ENCODE measurements around the gene DAND5.

DAND5 gene

DNA sequence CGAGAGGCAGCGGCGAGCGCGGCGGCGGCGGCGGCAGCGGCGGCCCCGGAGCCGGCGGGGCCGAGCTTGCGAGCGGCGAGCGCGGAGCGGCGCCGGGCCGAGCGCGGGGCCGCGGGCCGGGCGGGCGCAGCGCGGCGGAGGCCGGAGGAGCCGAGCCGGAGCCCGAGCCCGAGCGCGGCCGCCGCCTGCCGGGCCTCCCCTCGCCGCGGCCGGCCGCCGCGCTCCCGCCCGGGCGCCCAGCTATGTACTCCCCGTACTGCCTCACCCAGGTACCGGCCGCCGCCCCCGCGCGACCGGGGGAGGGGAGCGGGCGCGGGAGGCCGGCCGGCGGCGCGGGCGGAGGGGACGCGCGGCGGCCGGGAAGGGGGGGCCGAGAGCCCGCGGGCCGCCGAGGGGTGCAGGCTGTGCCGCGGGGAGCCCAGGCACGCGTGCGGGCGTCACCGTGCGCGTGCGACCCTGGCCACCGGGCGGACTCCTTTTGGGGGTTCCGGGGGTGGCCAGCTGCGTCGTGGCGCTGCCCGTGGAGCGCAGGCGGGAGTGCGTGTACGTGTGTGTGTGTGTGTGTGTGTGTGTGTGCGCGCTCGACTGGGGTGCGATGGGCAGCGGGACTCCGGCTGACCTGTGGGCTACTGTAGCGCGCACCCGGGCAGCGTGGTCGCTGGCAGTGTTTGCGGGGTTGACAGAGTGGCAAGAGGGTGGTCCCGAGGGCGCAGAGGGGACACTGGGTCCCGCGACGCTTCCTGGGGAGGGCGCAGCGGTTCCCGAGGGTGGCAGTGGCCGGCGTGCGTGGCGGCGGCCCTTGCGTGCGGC is 26.4 kb downstream of the DAND5 start:
- no peak for DNase-seq

DNA sequence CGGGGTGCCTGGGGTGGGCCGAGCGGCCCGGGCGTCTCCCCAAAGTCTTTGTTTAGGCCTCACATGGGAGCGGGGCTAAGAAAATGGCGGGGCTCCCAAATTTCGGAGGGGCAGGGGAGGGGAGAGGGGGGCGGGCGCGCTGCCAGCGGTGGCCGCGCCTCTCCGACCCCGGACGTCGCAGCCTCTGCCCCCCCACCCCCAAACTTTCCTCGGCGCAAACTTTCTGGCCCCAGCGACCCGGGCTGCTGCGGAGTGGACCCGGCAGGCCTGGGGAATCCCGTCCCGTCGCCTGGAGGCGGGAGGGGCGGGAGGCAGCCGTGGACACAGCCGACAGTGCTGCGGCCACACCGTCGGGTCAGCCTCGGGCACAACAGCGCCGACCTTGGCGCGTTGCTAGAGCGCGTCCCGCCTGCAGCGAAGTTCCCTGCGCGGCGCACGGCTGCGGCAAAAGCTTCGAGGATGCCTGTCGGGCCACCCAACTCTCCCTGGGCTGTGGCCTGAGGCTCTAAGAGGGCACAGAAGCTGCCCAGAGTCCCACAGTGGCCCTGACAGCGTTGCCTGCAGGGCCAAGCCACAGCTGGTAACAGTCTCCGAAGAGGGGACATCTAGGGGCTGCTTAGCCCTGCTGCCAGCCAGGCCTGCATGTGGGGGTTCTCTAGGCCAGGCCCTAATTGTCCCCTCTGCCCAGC is 27.2 kb downstream of the DAND5 start:
- DNase-seq: no peak

DNA sequence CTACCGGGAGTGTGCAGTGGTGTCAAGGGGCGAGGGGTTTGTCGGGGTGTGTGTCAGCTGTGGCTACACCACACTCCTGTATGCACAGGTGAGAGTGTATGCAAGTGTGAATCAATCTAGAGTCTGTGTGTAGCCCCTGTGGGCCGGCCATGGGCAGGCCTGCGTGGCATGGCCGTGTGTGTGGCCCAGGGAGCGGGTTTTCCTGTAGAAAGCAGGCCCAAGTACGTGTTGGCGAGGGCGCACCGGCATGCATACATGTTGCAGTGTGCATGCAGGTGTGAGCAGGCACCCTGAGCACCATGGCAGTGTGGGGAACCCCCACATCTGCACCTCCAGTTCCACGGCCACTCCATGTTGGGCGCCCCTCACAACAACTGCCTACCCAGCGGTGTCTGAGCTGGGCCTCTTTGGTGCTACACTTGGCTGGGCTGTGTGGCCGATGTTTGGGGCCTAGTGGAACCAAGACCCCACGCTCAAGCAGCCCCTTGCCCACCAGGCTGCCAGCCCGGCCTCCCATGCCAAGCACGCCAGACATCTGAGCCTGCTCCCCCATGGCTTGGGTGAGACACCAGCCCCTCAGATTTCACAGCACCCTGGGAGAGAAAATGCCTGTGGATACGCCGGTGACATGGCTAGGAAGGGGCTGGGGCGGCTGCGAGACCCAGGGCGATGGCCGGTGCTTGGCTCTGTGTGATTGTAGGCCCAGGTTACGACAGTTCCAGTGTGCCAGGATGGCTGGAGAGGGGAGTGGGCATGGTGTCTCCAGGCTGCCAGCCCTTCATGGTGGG is 28.0 kb downstream of the DAND5 start:
- DNase-seq: no peak

DNA sequence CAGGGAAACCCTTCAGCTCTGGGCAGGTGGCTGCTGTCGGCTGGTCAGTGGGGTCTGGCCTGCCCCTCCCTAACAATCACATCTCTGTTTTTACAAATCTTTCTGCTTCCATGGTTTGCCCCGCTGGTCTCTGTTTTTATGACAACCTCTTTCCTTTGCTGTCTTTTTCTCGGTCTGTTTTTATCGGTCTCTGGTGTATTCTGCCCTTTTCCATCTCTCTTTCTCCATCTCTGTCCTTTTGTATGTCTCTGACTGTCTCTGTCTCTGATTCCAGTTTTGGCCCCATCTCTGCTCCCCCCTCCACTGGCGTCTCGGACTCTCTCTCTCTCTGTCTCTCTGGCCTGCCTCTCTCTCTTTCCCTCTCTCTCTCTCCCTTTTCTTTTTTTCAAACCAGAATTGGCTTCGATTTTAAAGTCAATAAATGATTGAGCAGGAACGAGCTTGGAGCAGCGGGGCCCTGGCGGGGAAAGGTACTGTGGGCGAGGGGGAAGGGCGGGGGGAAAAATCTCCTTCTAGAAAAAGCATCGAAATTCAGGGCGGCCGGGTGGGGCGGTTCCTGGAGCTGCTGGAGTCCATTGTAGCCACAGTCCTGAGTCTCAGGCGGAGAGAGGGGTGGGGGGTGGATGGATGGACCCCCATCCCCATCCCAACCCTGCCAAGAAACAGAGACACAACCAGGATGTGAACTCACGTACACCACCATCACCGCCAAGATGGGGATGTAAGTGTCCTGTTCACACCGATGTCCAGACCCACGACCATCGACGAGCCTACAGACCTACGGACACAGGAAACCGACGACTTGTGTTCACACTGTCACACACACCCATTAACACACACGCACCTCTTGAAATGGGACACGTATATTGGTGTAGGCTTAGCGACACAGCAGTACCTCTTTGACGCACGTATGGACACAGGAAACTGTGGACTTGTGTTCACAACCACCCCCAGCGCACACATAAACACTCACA is 28.9 kb downstream of the DAND5 start:
- no peak for DNase-seq

DNA sequence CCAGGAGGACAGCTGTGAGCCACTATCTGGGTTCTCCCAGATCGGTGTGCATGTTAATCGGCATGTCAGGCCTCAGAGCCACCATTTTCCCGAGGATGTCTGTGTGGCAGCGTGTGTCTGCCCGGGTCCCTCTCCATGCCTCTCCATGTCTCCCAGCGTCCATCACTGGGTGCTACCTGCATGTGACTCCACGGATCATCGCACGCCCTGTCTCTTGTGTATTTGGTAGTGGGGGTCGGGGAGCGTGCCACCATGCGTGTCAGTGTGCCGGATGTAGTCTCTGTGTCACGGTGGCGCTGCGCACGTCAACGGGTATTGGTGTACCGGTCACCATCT is 31.8 kb downstream of the DAND5 start:
- DNase-seq: no peak

DNA sequence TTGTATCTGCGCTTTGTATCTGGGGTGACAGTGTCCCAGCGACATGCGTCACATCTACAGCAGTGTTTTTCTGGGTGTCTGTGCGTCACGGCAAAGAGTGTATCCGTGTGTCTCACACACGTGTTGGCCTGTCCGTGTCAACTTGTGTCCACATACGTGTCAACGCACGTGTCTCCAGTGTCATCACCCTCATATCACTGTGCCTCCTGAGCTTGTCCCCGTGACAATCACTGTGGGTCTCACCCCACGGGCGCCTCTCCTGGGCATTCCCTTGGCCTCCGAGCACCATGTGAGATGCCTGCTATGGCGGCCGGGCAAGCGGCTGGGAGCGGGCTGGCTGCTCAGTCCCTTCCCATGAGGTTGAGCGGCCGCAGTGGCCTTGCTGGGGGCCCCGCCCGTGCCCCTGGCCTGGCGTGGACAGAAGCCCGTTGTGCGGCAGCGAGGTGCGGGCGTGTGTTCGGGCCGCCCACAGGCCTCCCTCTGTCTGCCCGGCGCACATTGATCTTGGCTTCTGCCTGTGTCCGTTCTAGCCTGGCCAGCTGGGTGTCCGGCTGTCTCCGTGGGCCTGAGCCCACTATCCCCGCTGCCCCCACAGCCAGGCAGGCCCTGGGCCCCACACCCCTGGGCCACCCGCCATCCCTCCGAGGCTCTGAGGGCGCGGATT is 32.3 kb downstream of the DAND5 start:
- DNase-seq: no peak

DNA sequence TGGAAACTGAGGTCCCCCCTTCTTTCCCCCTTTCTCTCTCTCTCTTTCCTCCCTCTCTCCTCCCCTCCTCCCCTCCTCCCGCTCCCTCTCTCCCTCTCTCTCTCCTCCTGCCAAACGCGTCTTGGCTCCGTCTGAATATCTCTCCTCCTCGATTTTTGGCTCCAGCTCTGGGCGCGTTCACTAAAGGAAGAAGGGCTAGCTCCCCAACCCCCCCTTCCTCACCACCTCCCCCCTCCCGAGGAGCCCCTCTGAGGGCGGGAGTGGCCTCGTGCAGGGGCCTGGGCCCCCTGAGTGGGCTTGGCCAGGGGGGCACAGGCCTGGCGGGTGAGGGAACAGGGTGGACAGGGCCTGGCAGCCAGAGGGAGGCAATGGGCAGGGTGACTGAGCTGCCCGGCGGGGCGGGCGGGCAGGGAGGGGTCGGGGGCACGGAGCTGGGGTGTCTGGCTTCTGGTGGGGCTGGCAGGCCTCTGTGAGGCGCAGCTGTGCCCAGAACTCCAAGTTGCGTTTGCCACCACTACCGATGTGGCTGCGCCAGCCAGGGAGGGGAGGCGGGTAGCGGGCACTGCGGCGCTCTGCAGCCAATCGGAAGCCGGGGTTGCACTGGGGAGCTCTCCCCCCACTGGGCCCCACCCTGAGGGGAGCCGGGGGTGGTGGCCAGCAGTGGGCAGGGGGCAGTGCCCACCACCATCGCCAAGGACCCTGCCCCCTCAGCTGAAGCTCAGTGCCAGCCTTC is 33.0 kb downstream of the DAND5 start:
- DNase-seq: no peak

DNA sequence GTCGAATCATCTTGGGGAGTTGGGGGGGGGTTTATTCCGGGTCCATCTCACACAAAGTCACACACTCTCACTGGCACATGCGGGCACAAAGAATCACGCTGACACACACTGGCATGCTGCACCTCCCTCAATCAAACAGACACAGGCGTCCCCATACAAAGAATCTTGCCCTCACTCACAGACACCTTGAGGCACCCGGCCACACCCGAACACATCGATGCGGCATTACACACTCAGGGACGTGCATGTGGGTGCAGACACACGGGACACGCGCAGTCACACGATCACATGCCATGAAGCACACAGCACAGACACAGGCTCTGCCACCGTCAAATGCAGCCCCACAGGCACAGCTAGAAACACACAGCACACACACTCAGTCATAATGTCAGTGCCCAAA is 33.7 kb downstream of the DAND5 start:
- DNase-seq: no peak

DNA sequence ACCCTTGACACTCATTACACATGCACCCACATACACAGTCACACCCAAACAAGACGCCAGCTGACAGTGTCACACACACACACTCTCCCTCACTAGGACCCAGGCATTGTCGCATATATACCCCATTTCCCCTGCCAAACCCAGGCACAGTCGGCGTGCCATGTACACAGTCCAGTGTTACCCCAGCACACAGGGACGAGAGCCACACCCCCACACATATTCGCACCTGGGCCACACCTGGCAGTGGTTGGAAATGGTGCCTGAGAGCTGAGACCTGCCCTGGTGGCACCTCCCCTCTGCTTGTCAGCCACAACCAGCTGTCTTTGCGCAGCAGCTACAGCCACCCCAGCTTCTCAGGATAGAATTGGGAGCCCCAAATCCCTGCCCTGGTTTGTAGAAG is 34.9 kb downstream of the DAND5 start:
- no peak for DNase-seq

DNA sequence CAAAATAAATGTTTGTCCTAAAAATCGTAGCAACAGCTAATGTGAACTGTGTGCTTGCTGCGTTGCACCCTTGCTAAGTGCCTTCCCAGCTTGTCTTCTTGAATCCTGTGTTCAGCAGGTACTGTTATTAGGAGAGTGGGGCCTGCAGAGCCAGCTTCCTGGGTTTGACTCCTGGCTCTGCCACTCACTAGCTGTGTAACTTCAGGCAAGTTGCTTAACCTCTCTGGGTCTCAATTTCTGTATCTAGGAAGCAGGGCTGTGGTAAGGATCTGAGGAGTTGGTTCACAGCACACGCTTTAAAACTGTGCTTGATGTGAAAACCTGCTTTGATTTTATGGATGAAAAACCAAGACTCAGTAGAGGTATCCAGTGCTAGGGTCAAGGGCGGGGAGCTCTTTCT is 35.9 kb downstream of the DAND5 start:
- DNase-seq: no peak

DNA sequence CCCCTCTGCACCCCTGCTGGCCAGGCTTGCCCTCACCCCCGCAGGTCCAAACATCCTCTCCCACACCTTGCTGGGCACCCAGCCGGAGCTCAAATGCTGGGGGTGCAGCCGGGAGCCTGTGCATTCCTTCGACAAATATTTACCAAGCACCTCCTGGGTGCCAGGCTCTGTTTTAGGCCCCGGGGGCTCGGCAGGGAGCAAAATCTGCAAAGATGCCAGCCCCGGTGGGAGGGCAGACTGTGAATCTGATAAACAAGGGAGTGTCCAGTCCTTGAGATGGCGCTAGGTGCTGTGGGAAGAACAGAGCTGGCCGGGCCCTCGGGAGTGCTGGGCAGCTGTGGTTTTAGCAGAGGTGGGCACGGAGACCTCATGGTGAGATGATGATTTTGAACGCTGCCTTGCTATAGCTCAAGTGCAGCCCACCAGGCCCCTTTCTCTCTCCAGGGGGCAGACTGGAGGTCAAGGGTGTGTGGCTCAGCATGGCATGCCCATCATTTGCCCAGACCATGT is 36.5 kb downstream of the DAND5 start:
- DNase-seq: no peak

DNA sequence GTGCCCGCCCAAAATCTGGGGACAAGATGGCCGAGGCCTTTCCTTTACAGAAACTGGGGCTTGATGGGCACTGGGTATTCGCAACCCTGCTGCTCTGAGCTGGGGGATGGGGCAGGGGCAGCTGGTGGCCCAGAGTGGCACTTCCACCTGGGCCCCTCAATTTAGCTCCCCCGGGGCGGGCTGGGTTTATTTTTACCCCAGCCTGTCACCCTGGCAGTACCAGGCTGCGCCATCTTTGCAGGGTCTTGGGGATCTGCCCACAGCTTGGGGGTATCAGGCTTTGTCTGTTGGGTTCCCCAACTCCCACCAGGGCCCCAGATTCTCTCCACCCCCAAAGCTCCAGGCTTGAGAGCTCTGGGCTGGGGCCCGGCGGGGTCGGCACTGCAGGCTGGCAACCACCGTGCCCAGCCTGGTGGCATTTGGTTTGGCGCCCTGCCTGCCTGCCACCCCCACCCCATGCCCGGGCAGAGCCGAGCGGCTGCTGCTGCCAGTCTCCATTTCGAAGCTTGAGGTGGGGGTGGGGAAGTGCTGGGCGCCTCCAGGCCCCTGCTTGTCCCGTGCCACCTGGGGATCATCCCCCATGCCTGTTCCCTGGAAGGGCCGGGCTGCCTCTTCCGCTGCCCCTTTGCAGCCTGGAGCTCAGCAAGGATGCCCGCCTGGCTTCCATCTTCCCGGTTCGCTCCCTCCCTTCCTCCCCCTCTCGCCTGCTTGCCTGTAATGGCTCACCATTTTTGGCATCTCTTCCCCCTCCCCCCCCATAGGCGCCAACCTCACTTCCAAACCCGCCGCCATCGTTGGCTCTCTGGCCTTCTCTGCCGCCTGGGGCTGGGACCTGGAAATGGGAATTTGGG is 37.3 kb downstream of the DAND5 start:
- DNase-seq: no peak

DNA sequence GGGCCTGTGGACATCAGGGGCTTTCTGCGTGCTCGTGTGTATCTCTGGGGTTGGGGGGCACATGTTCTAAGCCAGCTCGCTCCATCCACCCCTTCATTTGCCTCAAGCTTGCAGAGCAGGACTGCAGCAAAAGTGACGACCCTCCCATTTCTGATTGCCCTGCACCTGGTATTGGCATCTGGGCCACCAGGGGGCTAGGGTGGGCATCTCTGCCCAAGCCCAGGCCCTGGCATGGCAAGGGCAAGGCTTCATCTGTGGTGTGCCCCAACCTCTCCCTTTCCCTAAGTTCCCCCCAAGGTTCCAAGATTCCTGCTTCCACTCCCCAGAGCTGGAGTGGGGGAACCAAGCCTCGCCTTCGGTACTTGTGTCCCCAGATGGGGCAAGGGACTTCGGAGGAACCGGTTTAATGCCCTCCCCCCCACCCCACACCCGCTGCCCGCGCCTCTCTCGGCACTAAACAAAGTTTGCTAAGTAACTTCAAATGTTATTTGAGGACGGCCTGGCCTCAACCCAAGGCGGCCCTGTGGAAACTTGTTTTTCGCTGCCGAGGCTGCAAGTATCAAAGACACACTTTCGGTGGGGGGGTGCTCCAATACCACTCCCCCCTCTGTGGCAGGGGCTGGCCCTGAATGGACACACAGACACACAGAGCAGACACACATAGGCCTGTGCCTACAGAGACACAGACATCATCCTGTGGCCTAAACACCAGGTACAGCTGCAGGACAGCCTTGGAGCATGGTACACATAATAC is 38.1 kb downstream of the DAND5 start:
- no peak for DNase-seq

DNA sequence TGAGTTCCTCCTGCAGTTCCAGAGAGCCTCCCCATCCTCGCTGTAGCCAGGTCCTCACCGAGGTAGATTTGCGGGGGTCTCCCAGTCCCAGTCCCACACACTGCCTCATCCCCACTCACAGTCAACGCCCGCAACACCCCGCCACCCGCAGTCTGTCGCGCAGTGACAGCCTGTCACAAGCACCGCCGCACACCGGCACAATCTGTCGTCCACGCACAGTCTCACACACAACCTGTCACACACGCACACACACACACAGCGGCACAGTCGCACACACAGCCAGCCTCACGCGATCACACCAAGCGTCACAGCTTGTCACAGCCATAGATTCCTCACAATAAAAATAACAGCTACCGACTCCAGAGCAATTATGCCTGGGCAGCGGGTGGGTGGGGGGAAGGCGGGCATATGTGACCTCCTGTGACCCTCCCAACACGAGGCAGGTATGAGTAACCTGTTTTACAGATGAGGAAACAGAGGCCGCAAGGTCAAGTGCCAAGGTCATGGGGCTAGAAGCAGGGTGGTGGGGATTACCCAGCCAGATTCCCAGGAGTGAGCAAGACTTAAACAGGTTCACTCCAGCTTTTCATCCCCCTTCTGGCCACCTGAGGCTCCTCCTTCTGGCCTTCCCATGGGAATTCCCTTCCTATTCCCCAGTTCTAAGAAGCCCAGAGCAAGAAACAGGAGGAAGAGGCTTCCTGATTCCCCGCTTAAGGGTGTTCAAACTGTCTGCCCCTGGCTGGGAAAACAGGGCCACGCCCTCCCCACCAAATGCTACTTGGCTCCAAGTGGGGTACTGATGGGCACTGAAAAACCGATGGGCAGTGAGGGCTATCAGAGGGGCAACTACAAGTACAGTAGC is 39.8 kb downstream of the DAND5 start:
- no peak for DNase-seq

DNA sequence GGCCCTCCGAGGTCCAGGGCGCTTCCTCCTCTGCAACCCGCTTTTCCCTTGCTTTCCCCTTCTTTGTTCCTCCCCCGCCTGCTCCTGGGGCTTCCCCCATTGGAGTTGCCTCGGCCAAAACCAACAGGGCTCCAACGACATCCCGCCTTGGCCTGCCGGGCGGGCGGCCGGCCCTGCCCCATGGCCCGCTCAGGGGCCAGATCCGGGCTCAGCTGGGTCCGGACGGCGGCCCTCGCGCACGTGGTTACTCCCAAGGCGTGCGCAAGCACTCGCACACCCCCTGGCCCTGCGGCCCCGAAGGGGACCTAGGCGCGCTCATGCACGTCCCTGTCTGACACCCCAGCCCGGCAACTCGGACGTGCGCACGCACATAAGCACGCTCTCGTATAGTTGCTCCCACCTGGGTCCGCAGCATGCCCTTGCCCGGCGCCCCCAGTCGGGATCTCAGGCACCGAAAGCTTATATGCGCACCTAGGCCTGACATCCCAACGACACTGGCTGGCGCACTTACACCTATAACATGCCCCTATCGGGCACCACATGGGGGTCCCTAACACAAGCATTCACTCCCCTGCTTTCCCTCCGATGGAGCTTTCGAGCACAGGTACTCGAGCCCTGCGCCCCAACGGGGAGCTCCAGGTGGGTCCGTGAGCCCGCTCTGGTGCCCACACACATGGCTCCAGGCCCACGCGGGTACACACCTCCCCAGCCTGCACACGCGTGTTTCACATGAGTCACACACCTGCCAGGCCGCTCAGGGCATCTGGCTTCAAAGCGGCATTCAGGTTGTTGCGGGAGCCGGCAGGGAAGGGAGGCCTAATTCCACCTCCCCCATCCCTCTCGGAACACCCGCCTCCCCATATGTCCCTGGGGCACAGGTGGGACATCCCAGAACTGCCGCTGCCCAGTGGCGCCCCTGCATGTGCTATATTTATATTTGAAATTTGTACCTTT is 40.9 kb downstream of the DAND5 start:
- no peak for DNase-seq

DNA sequence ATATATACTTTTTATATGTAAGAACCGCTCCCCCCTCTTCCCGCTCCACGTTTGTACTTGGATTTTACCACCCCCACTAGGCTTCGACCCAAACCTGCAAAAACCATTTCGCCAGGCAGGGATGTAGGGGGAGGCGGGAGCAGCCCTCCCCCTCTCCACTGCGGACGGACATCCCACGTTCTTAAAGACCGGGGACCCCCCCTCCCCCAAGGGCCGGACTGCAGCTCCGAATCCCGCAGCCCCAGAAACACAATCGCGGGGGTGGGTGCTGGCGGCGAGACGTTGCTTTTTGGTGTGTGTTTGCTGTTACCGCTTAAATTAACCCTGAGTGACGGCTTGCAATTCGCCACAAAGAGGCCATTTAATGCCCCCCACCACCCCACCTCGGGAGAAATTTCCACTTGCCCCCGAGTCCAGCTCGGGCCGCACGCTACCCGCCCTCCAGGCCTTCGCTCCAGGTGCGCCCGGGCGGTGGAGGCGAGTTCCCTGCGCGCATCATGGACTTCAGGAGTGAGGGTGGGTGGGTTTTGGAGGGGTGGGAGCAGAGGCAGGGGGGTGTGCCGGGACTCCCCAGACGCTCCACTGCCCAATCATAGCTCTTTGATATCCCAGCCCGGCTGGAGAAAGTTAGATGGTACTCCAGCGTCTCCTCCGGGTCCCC is 41.7 kb downstream of the DAND5 start:
- no peak for DNase-seq

All from NCI-H187 (cell line).